Measurements from ENCODE around the gene ADGRL1.

DNA sequence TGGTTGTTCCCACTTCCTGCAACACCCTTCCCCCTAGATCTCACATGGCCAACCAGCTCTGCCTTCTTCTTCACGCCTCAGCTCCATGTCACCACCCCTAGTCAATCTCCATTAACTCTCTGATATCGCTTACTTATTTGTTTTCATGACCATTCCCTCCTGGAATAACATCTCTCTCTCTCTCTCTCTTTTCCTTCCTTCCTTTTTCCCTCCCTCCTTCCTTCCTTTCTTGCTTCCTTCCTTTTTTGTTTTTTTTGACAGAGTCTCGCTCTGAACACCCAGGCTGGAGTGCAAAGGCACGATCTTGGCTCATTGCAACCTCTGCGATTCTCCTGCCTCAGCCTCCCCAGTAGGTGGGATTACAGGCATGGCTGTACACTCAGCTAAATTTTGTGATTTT is 44.9 kb upstream of the ADGRL1 start:
- TF ChIP-seq POLR2A (IDR thresholded peaks at IDR 0.05): no peak
- TF ChIP-seq, protein P1, sequence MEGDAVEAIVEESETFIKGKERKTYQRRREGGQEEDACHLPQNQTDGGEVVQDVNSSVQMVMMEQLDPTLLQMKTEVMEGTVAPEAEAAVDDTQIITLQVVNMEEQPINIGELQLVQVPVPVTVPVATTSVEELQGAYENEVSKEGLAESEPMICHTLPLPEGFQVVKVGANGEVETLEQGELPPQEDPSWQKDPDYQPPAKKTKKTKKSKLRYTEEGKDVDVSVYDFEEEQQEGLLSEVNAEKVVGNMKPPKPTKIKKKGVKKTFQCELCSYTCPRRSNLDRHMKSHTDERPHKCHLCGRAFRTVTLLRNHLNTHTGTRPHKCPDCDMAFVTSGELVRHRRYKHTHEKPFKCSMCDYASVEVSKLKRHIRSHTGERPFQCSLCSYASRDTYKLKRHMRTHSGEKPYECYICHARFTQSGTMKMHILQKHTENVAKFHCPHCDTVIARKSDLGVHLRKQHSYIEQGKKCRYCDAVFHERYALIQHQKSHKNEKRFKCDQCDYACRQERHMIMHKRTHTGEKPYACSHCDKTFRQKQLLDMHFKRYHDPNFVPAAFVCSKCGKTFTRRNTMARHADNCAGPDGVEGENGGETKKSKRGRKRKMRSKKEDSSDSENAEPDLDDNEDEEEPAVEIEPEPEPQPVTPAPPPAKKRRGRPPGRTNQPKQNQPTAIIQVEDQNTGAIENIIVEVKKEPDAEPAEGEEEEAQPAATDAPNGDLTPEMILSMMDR (IDR thresholded peaks at IDR 0.05): no peak

Measured in thyroid gland (tissue), 4 donors.